Fibroblast of lung (primary cell): ENCODE results near the gene ITGA8. TPM values are rescaled to one million over a fixed set of nuclear protein-coding genes. Genes with fewer than 3 reads are reported as not detected.

Experiments
- DNase-seq, 2 donors: peaks; one replicate each; pipeline versions ENCODE4 v3.0.0 to v3.0.0-alpha.2; 2010; ENCODE audit warnings: low read depth in 2 of 2
- H2AFZ ChIP-seq: 2 replicates; pipeline ENCODE4 v1.5.1; 2012; ENCODE audit warnings: low read length, control low read depth, inconsistent platforms
- H3K27ac ChIP-seq: 2 replicates; pipeline ENCODE4 v1.5.1; 2011; ENCODE audit warnings: low read length, control low read depth; ENCODE audit not compliant: insufficient read depth
- H3K27me3 ChIP-seq: 2 replicates; pipeline ENCODE4 v1.5.1; 2011; ENCODE audit warnings: mild to moderate bottlenecking, low read length; ENCODE audit not compliant: control insufficient read depth, insufficient read depth
- H3K36me3 ChIP-seq: 2 replicates; pipeline ENCODE4 v1.5.1; 2011; ENCODE audit warnings: low read length; ENCODE audit not compliant: control insufficient read depth, insufficient read depth
- H3K4me1 ChIP-seq: 2 replicates; pipeline ENCODE4 v1.5.1; 2011; ENCODE audit warnings: low read length; ENCODE audit not compliant: control insufficient read depth, insufficient read depth; ENCODE audit errors: extremely low read depth
- H3K4me2 ChIP-seq: 2 replicates; pipeline ENCODE4 v1.5.1; 2011; ENCODE audit warnings: low read length, control low read depth; ENCODE audit not compliant: insufficient read depth; ENCODE audit errors: extremely low read depth
- H3K4me3 ChIP-seq, 4 experiments: fragments of 200-600 bp in 1 of 4; sonication (generic) in 1 of 4; replicated peaks in 1 of 4; 2 replicates each; pipeline ENCODE4 v1.5.1; 2011 to 2016; ENCODE audit warnings: low read length in 4 of 4, low read depth in 3 of 4, mild to moderate bottlenecking in 3 of 4, control low read depth in 2 of 4, inconsistent platforms in 1 of 4, mixed read lengths in 1 of 4; ENCODE audit not compliant: insufficient read depth in 1 of 4; ENCODE audit errors: control extremely low read depth in 1 of 4
- H3K79me2 ChIP-seq: 2 replicates; pipeline ENCODE4 v1.5.1; 2012; ENCODE audit warnings: mild to moderate bottlenecking, low read length, inconsistent platforms; ENCODE audit not compliant: control insufficient read depth, insufficient read depth
- H3K9ac ChIP-seq: 2 replicates; pipeline ENCODE4 v1.5.1; 2011; ENCODE audit warnings: mild to moderate bottlenecking, low read length, control low read depth; ENCODE audit not compliant: insufficient read depth
- H3K9me3 ChIP-seq: 2 replicates; pipeline ENCODE4 v1.5.1; 2012; ENCODE audit warnings: low read depth, low read length; ENCODE audit not compliant: control insufficient read depth, insufficient read depth
- H4K20me1 ChIP-seq: 2 replicates; pipeline ENCODE4 v1.5.1; 2011; ENCODE audit warnings: low read length; ENCODE audit not compliant: control insufficient read depth, insufficient read depth; ENCODE audit errors: extremely low read depth
- CTCF ChIP-seq, 2 donors: IDR thresholded peaks in 1 of 2; conservative IDR thresholded peaks in 1 of 2; 1 replicate in 1 of 2; 2 replicates in 1 of 2; pipeline ENCODE4 v1.5.1; 2011 to 2012; ENCODE audit warnings: low read length in 2 of 2, control low read depth in 1 of 2, inconsistent platforms in 1 of 2, low read depth in 1 of 2, mild to moderate bottlenecking in 1 of 2
- EZH2 ChIP-seq: IDR thresholded peaks from 2 replicates; pipeline ENCODE4 v1.5.1; 2012; ENCODE audit warnings: low read length, control low read depth, mild to moderate bottlenecking; ENCODE audit errors: missing control alignments
- polyA plus RNA-seq, 2 donors: library from polyadenylated mRNA; depleted of rRNA in 1 of 2; stranded (reverse) in 1 of 2; unstranded in 1 of 2; fragments of >200 nt; gene quantifications; 2 replicates each; pipeline ENCODE4 v1.2.1, GENCODE V29; 2011 to 2012; ENCODE audit warnings: missing spikeins in 1 of 2
- total RNA-seq: library from RNA; depleted of rRNA; stranded (reverse); fragments of >200 nt; gene quantifications from 2 replicates; pipeline ENCODE4 v1.2.1, GENCODE V29; 2014

ITGA8 gene
- total and polyA plus RNA-seq, 2 donors (not counting 1 experiment from before 2014, with no cell fraction given) = 0.62 to 0.99 TPM

- DNase-seq = no peak
- Histone ChIP-seq H4K20me1 (no peaks in the 10 kb centered on the region), H2AFZ (no peak overlapping the region), H3K27me3 (no peaks in the 10 kb centered on the region), H3K4me3 (no peak overlapping the region), H3K9ac (no peak overlapping the region), H3K36me3 (no peaks in the 10 kb centered on the region), H3K4me2 (no peak overlapping the region), H3K4me1 (no peaks in the 10 kb centered on the region), H3K79me2 (no peaks in the 10 kb centered on the region), H3K9me3 (no peaks in the 10 kb centered on the region), H3K27ac (no peak overlapping the region)
- TF ChIP-seq CTCF (conservative IDR thresholded peaks at IDR 0.05 in 1 of 2, IDR thresholded peaks at IDR 0.05 in 1 of 2; ENCODE audit: low read depth in 1 of 2, low read length in 2 of 2) (no peak), EZH2 (no peak)
Observed at GRCh38 chr10:15741581-15741980, 21.9 kb upstream of the ITGA8 start.

GRCh38 chr10:15740261-15740660, 20.5 kb upstream of the ITGA8 start:
- H3K27me3 ChIP-seq = no peaks in the 10 kb centered on the region
- no peaks in the 10 kb centered on the region for H3K9me3 ChIP-seq
- H3K27ac ChIP-seq = no peak overlapping the region
- H3K4me3 ChIP-seq = no peak overlapping the region
- H3K9ac ChIP-seq = no peak overlapping the region
- no peaks in the 10 kb centered on the region for H3K79me2 ChIP-seq
- H3K4me1 ChIP-seq = no peaks in the 10 kb centered on the region
- no peak for DNase-seq
- no peaks in the 10 kb centered on the region for H3K36me3 ChIP-seq
- no peaks in the 10 kb centered on the region for H4K20me1 ChIP-seq
- no peak overlapping the region for H3K4me2 ChIP-seq
- TF ChIP-seq CTCF (conservative IDR thresholded peaks at IDR 0.05 in 1 of 2, IDR thresholded peaks at IDR 0.05 in 1 of 2; ENCODE audit: low read depth in 1 of 2, low read length in 2 of 2) = no peak
- TF ChIP-seq EZH2 = no peak
- H2AFZ ChIP-seq = no peak overlapping the region

- no peaks in the 10 kb centered on the region for H3K27me3 ChIP-seq
- DNase-seq = no peak
- no peaks in the 10 kb centered on the region for H4K20me1 ChIP-seq
- no peaks in the 10 kb centered on the region for H3K4me1 ChIP-seq
- H3K9me3 ChIP-seq = no peaks in the 10 kb centered on the region
- H2AFZ ChIP-seq = no peak overlapping the region
- H3K36me3 ChIP-seq = no peaks in the 10 kb centered on the region
- TF ChIP-seq EZH2 (no peak), CTCF (conservative IDR thresholded peaks at IDR 0.05 in 1 of 2, IDR thresholded peaks at IDR 0.05 in 1 of 2; ENCODE audit: low read depth in 1 of 2, low read length in 2 of 2) (no peak)
- H3K79me2 ChIP-seq = no peaks in the 10 kb centered on the region
- H3K9ac ChIP-seq = no peak overlapping the region
- H3K27ac ChIP-seq = no peak overlapping the region
- H3K4me3 ChIP-seq = no peak overlapping the region
- no peak overlapping the region for H3K4me2 ChIP-seq
Observed at GRCh38 chr10:15739254-15739970, 19.7 kb upstream of the ITGA8 start.
